Osteoblast (primary cell): ENCODE results near the gene CBX2. TPM values are rescaled to one million over a fixed set of nuclear protein-coding genes. Genes with fewer than 3 reads are reported as not detected.
A peak's percentile ranks its signal among the peaks of the same experiment; 100 is the strongest.

Source experiments
- DNase-seq: peaks from one replicate; pipeline ENCODE4 v3.0.0; 2011; ENCODE audit warnings: low spot score, mixed read lengths; ENCODE audit not compliant: insufficient read length; ENCODE audit errors: missing footprints
- H2AFZ ChIP-seq: 2 replicates; pipeline ENCODE4 v1.6.0; 2011; ENCODE audit warnings: mild to moderate bottlenecking, low read length
- H3K27ac ChIP-seq: 2 replicates; pipeline ENCODE4 v1.5.1; 2011; ENCODE audit warnings: mild to moderate bottlenecking, low read depth, low read length, moderate library complexity
- H3K27me3 ChIP-seq: 2 replicates; pipeline ENCODE4 v1.6.0; 2012; ENCODE audit warnings: mild to moderate bottlenecking, control low read depth, inconsistent platforms, low read length, moderate library complexity; ENCODE audit not compliant: insufficient read depth
- H3K36me3 ChIP-seq: 2 replicates; pipeline ENCODE4 v1.5.1; 2011; ENCODE audit warnings: mild to moderate bottlenecking, low read length, control low read depth, moderate library complexity; ENCODE audit not compliant: insufficient read depth
- H3K4me1 ChIP-seq: 2 replicates; pipeline ENCODE4 v1.5.1; 2011; ENCODE audit warnings: mild to moderate bottlenecking, low read length, control low read depth, moderate library complexity; ENCODE audit not compliant: insufficient read depth
- H3K4me2 ChIP-seq: 2 replicates; pipeline ENCODE4 v1.6.0; 2011; ENCODE audit warnings: mild to moderate bottlenecking, low read length; ENCODE audit not compliant: insufficient read depth
- H3K4me3 ChIP-seq: fragments of 200-600 bp; sonication (generic); 3 replicates; pipeline ENCODE4 v1.5.1; 2012; ENCODE audit warnings: mild to moderate bottlenecking, low read length, inconsistent platforms; ENCODE audit not compliant: insufficient read depth
- H3K79me2 ChIP-seq: 2 replicates; pipeline ENCODE4 v1.6.0; 2012; ENCODE audit warnings: mild to moderate bottlenecking, low read length, control low read depth, inconsistent platforms; ENCODE audit not compliant: insufficient read depth
- H3K9me3 ChIP-seq: 2 replicates; pipeline ENCODE4 v1.5.1; 2011; ENCODE audit warnings: low read depth, low read length, control low read depth
- H4K20me1 ChIP-seq: 2 replicates; pipeline ENCODE4 v1.6.0; 2012; ENCODE audit warnings: mild to moderate bottlenecking, low read length, control low read depth; ENCODE audit not compliant: insufficient read depth
- CTCF ChIP-seq: IDR thresholded peaks from 2 replicates; pipeline ENCODE4 v1.5.1; 2011; ENCODE audit warnings: mild to moderate bottlenecking, low read depth, low read length, moderate library complexity; ENCODE audit errors: extremely low read depth
- total RNA-seq: library from RNA; depleted of rRNA; stranded (reverse); fragments of >200 nt; gene quantifications from 2 replicates; pipeline ENCODE4 v1.2.3, GENCODE V29; 2012

The CBX2 gene
- total RNA-seq, 1 donor, result 1.1 TPM

- H3K36me3 ChIP-seq, result no peaks in the 10 kb centered on the region
- H3K4me2 ChIP-seq, result no peak overlapping the region
- no peaks in the 10 kb centered on the region for H3K9me3 ChIP-seq
- H3K4me1 ChIP-seq, result peaks cover 7% of the 10 kb centered on the region
- DNase-seq, result peak; percentile 85
- no peak for TF ChIP-seq CTCF
- no peaks in the 10 kb centered on the region for H3K79me2 ChIP-seq
- no peaks in the 10 kb centered on the region for H4K20me1 ChIP-seq
- no peak overlapping the region for H2AFZ ChIP-seq
- H3K27me3 ChIP-seq, result peaks cover 68% of the 10 kb centered on the region
- no peak overlapping the region for H3K27ac ChIP-seq
- H3K4me3 ChIP-seq, result no peak overlapping the region
These were observed 32.3 kb upstream of the CBX2 start for GRCh38 chr17:79745641-79746105.

DNA sequence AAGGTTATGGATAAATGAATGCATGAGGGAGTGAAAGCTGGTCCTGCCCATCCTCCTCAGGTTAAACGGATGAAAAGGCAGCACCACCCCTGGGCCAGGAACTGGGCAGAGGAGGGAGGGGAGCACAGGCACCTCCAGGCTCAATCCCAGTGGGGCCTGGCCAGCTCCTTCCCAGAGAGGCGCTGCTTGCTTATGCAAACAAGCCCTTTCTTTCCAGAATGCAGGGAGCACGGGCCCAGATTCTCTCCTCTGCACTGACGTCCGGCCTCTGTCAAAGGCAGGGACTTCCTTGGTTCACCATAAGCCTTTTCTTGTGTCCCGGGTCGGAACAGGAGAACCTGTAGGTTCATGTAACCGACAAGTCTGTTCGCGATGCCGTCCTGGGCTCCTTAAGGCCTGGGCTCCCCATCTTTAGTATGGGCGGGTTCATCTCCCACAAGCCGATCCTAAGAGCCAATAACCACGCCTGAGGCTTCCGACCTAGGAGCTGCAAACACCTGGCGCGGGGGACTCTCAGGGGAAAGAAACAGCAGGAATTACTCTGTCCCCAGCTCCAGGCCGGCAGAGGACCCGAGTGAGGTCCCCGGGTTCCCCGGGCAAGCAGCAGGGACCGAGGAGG lies 30.9 kb upstream of the CBX2 start:
- Histone ChIP-seq H3K4me3 (no peak overlapping the region), H3K36me3 (no peaks in the 10 kb centered on the region), H3K4me2 (no peak overlapping the region), H3K27me3 (peaks cover 64% of the 10 kb centered on the region), H3K9me3 (no peaks in the 10 kb centered on the region), H3K4me1 (peaks cover 7% of the 10 kb centered on the region), H3K27ac (no peak overlapping the region), H3K79me2 (no peaks in the 10 kb centered on the region), H2AFZ (no peak overlapping the region), H4K20me1 (no peaks in the 10 kb centered on the region)
- DNase-seq, result peak; percentile 73
- no peak for TF ChIP-seq CTCF

DNA sequence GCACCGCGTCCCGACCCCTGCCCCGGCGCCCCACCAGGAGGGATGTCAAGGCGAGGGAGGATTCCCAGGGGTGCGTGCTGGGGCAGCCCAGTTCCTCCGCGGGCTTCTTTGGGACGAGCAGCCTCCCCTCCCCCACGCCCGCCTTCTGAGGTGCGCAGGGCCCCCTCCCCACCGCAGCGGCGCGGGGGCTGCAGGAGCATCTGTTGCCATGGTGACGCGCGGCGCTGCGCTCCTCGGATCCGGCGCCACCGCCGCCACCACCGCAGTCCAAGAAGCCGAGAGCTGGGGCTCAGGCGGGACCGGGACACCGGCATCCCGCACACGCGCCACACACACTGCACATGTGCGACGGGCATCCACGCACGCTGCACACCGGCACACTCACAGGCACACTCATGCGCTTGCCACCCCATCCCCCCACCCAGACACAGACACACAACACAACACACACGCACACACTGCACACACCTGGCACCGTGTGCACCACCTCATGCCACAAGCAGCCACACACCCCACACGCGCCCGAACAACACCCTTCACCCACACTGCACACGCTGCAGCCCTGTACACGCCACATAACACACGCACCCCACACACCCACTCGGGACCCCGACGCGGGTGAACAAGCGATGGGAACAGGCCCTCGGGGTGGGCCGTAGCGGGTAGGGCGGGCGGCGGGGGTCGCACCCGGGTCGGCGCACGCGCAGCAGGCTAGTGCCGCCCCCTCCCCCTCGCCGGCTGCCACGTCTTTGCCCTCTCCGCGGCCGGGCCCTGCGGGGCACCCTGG lies 30.2 kb upstream of the CBX2 start:
- Histone ChIP-seq H2AFZ (no peak overlapping the region), H3K4me2 (no peak overlapping the region), H3K4me1 (peaks cover 4% of the 10 kb centered on the region), H3K36me3 (no peaks in the 10 kb centered on the region), H3K27ac (no peak overlapping the region), H3K27me3 (peaks cover 59% of the 10 kb centered on the region), H3K79me2 (no peaks in the 10 kb centered on the region), H3K4me3 (no peak overlapping the region), H3K9me3 (no peaks in the 10 kb centered on the region), H4K20me1 (no peaks in the 10 kb centered on the region)
- TF ChIP-seq CTCF, result no peak
- DNase-seq, result peak; percentile 75
